Activated naive CD4-positive, alpha-beta T cell (primary cell): Measurements from ENCODE around the gene SOX13.
A peak's percentile ranks its signal among the peaks of the same experiment; 100 is the strongest.

ENCODE experiments used
- DNase-seq, 4 experiments: peaks; one replicate each; lab custom pipeline; 2025; lab: John Stamatoyannopoulos, UW

Gene SOX13

GRCh38 chr1:204108312-204109141, 35.6 kb downstream of the SOX13 start:
- no peak for DNase-seq

GRCh38 chr1:204110894-204111633, 38.1 kb downstream of the SOX13 start:
- DNase-seq, result no peak

- no peak for DNase-seq
Observed at GRCh38 chr1:204112876-204113730, 40.2 kb downstream of the SOX13 start.

- DNase-seq, result no peak
Observed at GRCh38 chr1:204113896-204114295, 41.0 kb downstream of the SOX13 start.

- DNase-seq, result no peak
Observed at GRCh38 chr1:204114606-204115005, 41.7 kb downstream of the SOX13 start.

- DNase-seq, result no peak
Observed at GRCh38 chr1:204115116-204115515, 42.2 kb downstream of the SOX13 start.

- no peak for DNase-seq
Observed at GRCh38 chr1:204116539-204116938, 43.6 kb downstream of the SOX13 start.

- DNase-seq, result no peak
Observed at GRCh38 chr1:204121840-204122555, 49.1 kb downstream of the SOX13 start.

GRCh38 chr1:204123376-204123775, 50.5 kb downstream of the SOX13 start:
- DNase-seq, result no peak

- no peak for DNase-seq
Observed at GRCh38 chr1:204124639-204125038, 51.7 kb downstream of the SOX13 start.

GRCh38 chr1:204125759-204126351, 52.9 kb downstream of the SOX13 start:
- no peak for DNase-seq

- no peak for DNase-seq
Observed at GRCh38 chr1:204126386-204126785, 53.5 kb downstream of the SOX13 start.

GRCh38 chr1:204126956-204127355, 54.0 kb downstream of the SOX13 start:
- DNase-seq, result no peak

- DNase-seq, result no peak
Observed at GRCh38 chr1:204127597-204128242, 54.8 kb downstream of the SOX13 start.

- DNase-seq, result no peak
Observed at GRCh38 chr1:204128464-204128963, 55.6 kb downstream of the SOX13 start.

GRCh38 chr1:204128964-204129896, 56.3 kb downstream of the SOX13 start:
- DNase-seq, result peak in 3 of 4 experiments; percentile 6 to 34 (median 17)

GRCh38 chr1:204130178-204130577, 57.3 kb downstream of the SOX13 start:
- DNase-seq, result no peak

GRCh38 chr1:204130981-204131892, 58.3 kb downstream of the SOX13 start:
- DNase-seq, result no peak
